Liver (tissue), 9 donors: ENCODE measurements around the gene PITPNM3. TPM values are rescaled to one million over a fixed set of nuclear protein-coding genes. Genes with fewer than 3 reads are reported as not detected.

Source experiments
- DNase-seq: peaks from one replicate; pipeline ENCODE4 v3.0.0-alpha.2; 2017; ENCODE audit warnings: low spot score
- H3K27ac ChIP-seq, 2 donors: one replicate each; pipeline ENCODE4 v1.7.0; 2013; ENCODE audit warnings: inconsistent platforms in 2 of 2, low read length in 2 of 2, control low read depth in 1 of 2, low read depth in 1 of 2, mild to moderate bottlenecking in 1 of 2
- H3K27me3 ChIP-seq, 4 donors: one replicate each; pipeline versions ENCODE4 v1.6.1 to v1.7.0; 2013; ENCODE audit warnings: low read length in 3 of 4, inconsistent platforms in 1 of 4, mild to moderate bottlenecking in 1 of 4, moderate library complexity in 1 of 4; ENCODE audit not compliant: control insufficient read depth in 4 of 4, insufficient read depth in 4 of 4
- H3K36me3 ChIP-seq, 4 donors: one replicate each; pipeline versions ENCODE4 v1.6.1 to v1.7.0; 2013; ENCODE audit warnings: low read length in 3 of 4, mild to moderate bottlenecking in 3 of 4, low read depth in 1 of 4, moderate library complexity in 1 of 4; ENCODE audit not compliant: control insufficient read depth in 4 of 4, insufficient read depth in 3 of 4
- H3K4me1 ChIP-seq, 4 donors: one replicate each; pipeline versions ENCODE4 v1.6.1 to v1.7.0; 2013; ENCODE audit warnings: low read length in 3 of 4, mild to moderate bottlenecking in 3 of 4, moderate library complexity in 1 of 4; ENCODE audit not compliant: control insufficient read depth in 4 of 4, insufficient read depth in 4 of 4
- H3K4me3 ChIP-seq, 3 donors: one replicate each; pipeline versions ENCODE4 v1.6.1 to v1.7.0; 2013; ENCODE audit warnings: low read length in 3 of 3, control low read depth in 1 of 3, low read depth in 1 of 3, mild to moderate bottlenecking in 1 of 3
- H3K9ac ChIP-seq, 2 donors: one replicate each; pipeline ENCODE4 v1.7.0; 2013; ENCODE audit warnings: low read length in 2 of 2, mild to moderate bottlenecking in 2 of 2, moderate library complexity in 2 of 2, control low read depth in 1 of 2, low read depth in 1 of 2
- H3K9me3 ChIP-seq, 4 donors: one replicate each; pipeline versions ENCODE4 v1.6.1 to v1.7.0; 2013; ENCODE audit warnings: low read length in 3 of 4; ENCODE audit not compliant: control insufficient read depth in 4 of 4
- ATF3 ChIP-seq: IDR thresholded peaks from 2 replicates; pipeline ENCODE4 v1.6.1; 2016; ENCODE audit warnings: antibody characterized with exemption
- CTCF ChIP-seq: fragments of 150-350 bp; IDR thresholded peaks from 2 replicates; pipeline ENCODE4 v1.5.1; 2017; ENCODE audit warnings: improper control_type of control experiment, low read depth, low read length; ENCODE audit not compliant: missing input control
- EGR1 ChIP-seq, 2 donors: IDR thresholded peaks; 2 replicates each; pipeline ENCODE4 v1.6.1; 2016 to 2018; ENCODE audit warnings: antibody characterized with exemption in 2 of 2, low read depth in 2 of 2
- FOXA1 ChIP-seq: IDR thresholded peaks from 2 replicates; pipeline ENCODE4 v1.6.1; 2016; ENCODE audit warnings: antibody characterized with exemption
- FOXA2 ChIP-seq: IDR thresholded peaks from 2 replicates; pipeline ENCODE4 v1.6.1; 2016; ENCODE audit warnings: antibody characterized with exemption
- GABPA ChIP-seq, 2 donors: IDR thresholded peaks in 1 of 2; conservative IDR thresholded peaks in 1 of 2; 2 replicates each; pipeline ENCODE4 v1.6.1; 2016; ENCODE audit warnings: antibody characterized with exemption in 2 of 2, mild to moderate bottlenecking in 1 of 2, moderate library complexity in 1 of 2
- HNF4A ChIP-seq, 2 donors: conservative IDR thresholded peaks; 2 replicates each; pipeline ENCODE4 v1.6.1; 2016; ENCODE audit warnings: antibody characterized with exemption in 2 of 2, mild to moderate bottlenecking in 2 of 2
- HNF4G ChIP-seq: IDR thresholded peaks from 2 replicates; pipeline ENCODE4 v1.6.1; 2016; ENCODE audit warnings: antibody characterized with exemption
- JUND ChIP-seq, 2 donors: IDR thresholded peaks; 2 replicates each; pipeline ENCODE4 v1.6.1; 2016; ENCODE audit warnings: antibody characterized with exemption in 2 of 2
- MAX ChIP-seq: IDR thresholded peaks from 2 replicates; pipeline ENCODE4 v1.6.1; 2016; ENCODE audit warnings: antibody characterized with exemption
- NR2F2 ChIP-seq: IDR thresholded peaks from 2 replicates; pipeline ENCODE4 v1.6.1; 2016; ENCODE audit warnings: antibody characterized with exemption
- RAD21 ChIP-seq, 2 donors: IDR thresholded peaks; 2 replicates each; pipeline ENCODE4 v1.6.1; 2016; ENCODE audit warnings: antibody characterized with exemption in 2 of 2, mild to moderate bottlenecking in 2 of 2
- REST ChIP-seq: IDR thresholded peaks from 2 replicates; pipeline ENCODE4 v1.6.1; 2016; ENCODE audit warnings: antibody characterized with exemption, mild to moderate bottlenecking
- RXRA ChIP-seq, 2 donors: IDR thresholded peaks; 2 replicates each; pipeline ENCODE4 v1.6.1; 2017 to 2018; ENCODE audit warnings: antibody characterized with exemption in 2 of 2, mild to moderate bottlenecking in 1 of 2
- SP1 ChIP-seq: IDR thresholded peaks from 2 replicates; pipeline ENCODE4 v1.6.1; 2018; ENCODE audit warnings: antibody characterized with exemption, mild to moderate bottlenecking
- TAF1 ChIP-seq: conservative IDR thresholded peaks from 2 replicates; pipeline ENCODE4 v1.6.1; 2016; ENCODE audit warnings: antibody characterized with exemption, mild to moderate bottlenecking
- YY1 ChIP-seq: IDR thresholded peaks from 2 replicates; pipeline ENCODE4 v1.6.1; 2016; ENCODE audit warnings: antibody characterized with exemption, mild to moderate bottlenecking
- ZBTB33 ChIP-seq: IDR thresholded peaks from 2 replicates; pipeline ENCODE4 v1.6.1; 2016; ENCODE audit warnings: antibody characterized with exemption
- WGBS: extraction: QIAGEN DNeasy Blood & Tissue Kit; methylation state at CpG from one replicate; pipeline ENCODE4 v1.1.7; 2013; 5-methylcytosine and 5-hydroxymethylcytosine counted together
- polyA plus RNA-seq, 2 donors: library from polyadenylated mRNA; stranded (reverse) in 1 of 2; unstranded in 1 of 2; fragments of 200-250 nt in 1 of 2; fragments of >200 nt in 1 of 2; fragmentation: Nextera tagmentation in 1 of 2; extraction: Ambion mirVana in 1 of 2; gene quantifications; one replicate each; pipeline versions ENCODE4 v1.2.1 to v1.2.3, GENCODE V29; 2013 to 2015
- total RNA-seq, 2 donors: library from RNA; depleted of rRNA; stranded (reverse); fragments of >200 nt; gene quantifications; one replicate each; pipeline ENCODE4 v1.2.3, GENCODE V29; 2014
- donor health status: healthy.
- donor health status: healthy.
- donor health status: healthy.
- donor health status: healthy.
- donor health status: healthy.

PITPNM3 gene
- total and polyA plus RNA-seq, 4 donors = 1.5 to 5.0 (median 1.8) TPM

- no peaks in the 10 kb centered on the region for H3K36me3 ChIP-seq
- TF ChIP-seq FOXA2 (no peak), NR2F2 (no peak), EGR1 (IDR thresholded peaks at IDR 0.05; ENCODE audit: low read depth in 2 of 2) (no peak), RXRA (IDR thresholded peaks at IDR 0.05) (no peak)
- no peak for DNase-seq
- H3K4me3 ChIP-seq = no peak overlapping the region
- H3K9me3 ChIP-seq = no peaks in the 10 kb centered on the region
- H3K4me1 ChIP-seq = no peaks in the 10 kb centered on the region
- no peak overlapping the region for H3K9ac ChIP-seq
- H3K27ac ChIP-seq = no peak overlapping the region
- WGBS = 90% methylated on average over 6 of the region's 6 CpGs
- H3K27me3 ChIP-seq = no peaks in the 10 kb centered on the region
These were observed 68.3 kb downstream of the PITPNM3 start for GRCh38 chr17:6488008-6488539.

- H3K36me3 ChIP-seq = no peaks in the 10 kb centered on the region
- H3K9ac ChIP-seq = no peak overlapping the region
- 71% methylated on average over 13 of the region's 13 CpGs for WGBS
- DNase-seq = no peak
- H3K4me3 ChIP-seq = no peak overlapping the region
- no peaks in the 10 kb centered on the region for H3K4me1 ChIP-seq
- no peak overlapping the region for H3K27ac ChIP-seq
- no peaks in the 10 kb centered on the region for H3K27me3 ChIP-seq
- no peaks in the 10 kb centered on the region for H3K9me3 ChIP-seq
- no peak for TF ChIP-seq TAF1
- TF ChIP-seq RAD21 (IDR thresholded peaks at IDR 0.05) = no peak
- TF ChIP-seq FOXA2 = no peak
- TF ChIP-seq YY1 = no peak
- no peak for TF ChIP-seq MAX
- no peak for TF ChIP-seq ZBTB33
- no peak for TF ChIP-seq JUND (IDR thresholded peaks at IDR 0.05)
- no peak for TF ChIP-seq HNF4A (conservative IDR thresholded peaks at IDR 0.05)
- no peak for TF ChIP-seq NR2F2
- TF ChIP-seq REST = no peak
- no peak for TF ChIP-seq FOXA1
- TF ChIP-seq GABPA (IDR thresholded peaks at IDR 0.05 in 1 of 2, conservative IDR thresholded peaks at IDR 0.05 in 1 of 2) = no peak
- no peak for TF ChIP-seq RXRA (IDR thresholded peaks at IDR 0.05)
- no peak for TF ChIP-seq CTCF
- TF ChIP-seq SP1 = no peak
- TF ChIP-seq HNF4G = no peak
- TF ChIP-seq EGR1 (IDR thresholded peaks at IDR 0.05; ENCODE audit: low read depth in 2 of 2) = no peak
- no peak for TF ChIP-seq ATF3
These were observed 68.9 kb downstream of the PITPNM3 start for GRCh38 chr17:6487251-6488007.
